ACC112 (cell line): Measurements from ENCODE around the gene HK2.
"Not testable (repeated sequence)": the region's sequence is repeated elsewhere in the genome, so short reads cannot be mapped to it uniquely, and the experiment has no call there.

ENCODE experiments used
- H2AFZ ChIP-seq: fragments of 200-600 bp; sonication (generic); one replicate; pipeline ENCODE4 v1.6.0; 2017; ENCODE audit warnings: antibody characterized with exemption, low read length; ENCODE audit not compliant: unreplicated experiment
- H3K27ac ChIP-seq: fragments of 200-600 bp; sonication (generic); 2 replicates; pipeline ENCODE4 v1.5.1; 2014; ENCODE audit warnings: low read depth, mild to moderate bottlenecking, antibody characterized with exemption, low read length, moderate library complexity
- H3K27me3 ChIP-seq: fragments of 200-600 bp; sonication (generic); 2 replicates; pipeline ENCODE4 v1.6.1; 2014; ENCODE audit warnings: mild to moderate bottlenecking, antibody characterized with exemption, low read length, moderate library complexity, mixed read lengths; ENCODE audit not compliant: insufficient read depth
- H3K36me3 ChIP-seq: fragments of 200-600 bp; sonication (generic); 2 replicates; pipeline ENCODE4 v1.6.1; 2016; ENCODE audit warnings: mild to moderate bottlenecking, antibody characterized with exemption, low read length, moderate library complexity, mixed read lengths; ENCODE audit not compliant: insufficient read depth
- H3K4me1 ChIP-seq: fragments of 200-600 bp; sonication (generic); one replicate; pipeline ENCODE4 v1.6.1; 2016; ENCODE audit warnings: low read length, mixed read lengths; ENCODE audit not compliant: insufficient read depth, unreplicated experiment, control insufficient read depth
- H3K4me3 ChIP-seq: fragments of 200-600 bp; sonication (generic); 2 replicates; pipeline ENCODE4 v1.5.1; 2014; ENCODE audit warnings: mild to moderate bottlenecking, low read depth, low read length
- H3K79me2 ChIP-seq: fragments of 200-600 bp; sonication (generic); one replicate; pipeline ENCODE4 v1.6.0; 2016; ENCODE audit warnings: low read length; ENCODE audit not compliant: control insufficient read depth, unreplicated experiment, insufficient read depth

HK2 gene

DNA sequence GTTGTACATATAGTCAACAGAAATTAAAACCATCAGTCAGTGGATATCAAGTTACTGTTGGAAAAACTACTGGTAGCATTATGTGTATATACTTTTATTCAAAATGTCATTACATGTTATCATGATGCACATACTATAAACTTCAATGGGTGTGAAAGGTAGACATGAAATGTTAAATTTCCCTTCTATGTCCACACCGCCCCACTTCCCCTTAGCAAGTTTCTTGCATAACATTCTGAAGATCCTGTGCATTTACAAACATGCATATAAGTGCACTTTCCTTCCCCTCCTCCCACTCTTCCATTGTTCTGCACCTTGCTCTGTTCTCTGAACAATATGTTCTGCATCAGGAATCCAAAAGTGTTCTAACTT is 16.6 kb upstream of the HK2 start:
- Histone ChIP-seq H2AFZ (no peak overlapping the region), H3K27ac (no peak overlapping the region), H3K4me3 (no peak overlapping the region), H3K27me3 (peaks cover 25% of the 10 kb centered on the region), H3K4me1 (no peaks in the 10 kb centered on the region), H3K79me2 (no peaks in the 10 kb centered on the region), H3K36me3 (no peaks in the 10 kb centered on the region)

DNA sequence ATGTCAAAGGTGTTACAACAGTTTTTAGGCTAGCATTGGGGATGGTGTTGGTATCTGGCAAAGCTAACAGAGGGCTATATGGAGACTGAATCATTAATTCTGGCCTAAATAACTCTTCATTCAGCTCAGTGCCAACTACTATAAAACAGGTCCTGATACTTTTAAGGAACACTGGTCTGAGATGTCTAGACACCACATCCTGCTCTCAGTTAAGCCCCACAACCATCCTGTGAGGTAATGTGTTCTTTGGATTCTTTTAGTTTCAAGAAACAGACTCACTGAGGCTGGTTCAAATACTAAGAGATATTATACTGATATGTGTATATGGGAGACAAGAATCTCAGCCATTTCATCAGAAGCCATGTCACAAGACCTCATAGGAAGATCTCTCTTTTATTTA is 14.2 kb upstream of the HK2 start:
- Histone ChIP-seq H3K4me1 (no peaks in the 10 kb centered on the region), H3K79me2 (no peaks in the 10 kb centered on the region), H2AFZ (no peak overlapping the region), H3K27ac (no peak overlapping the region), H3K4me3 (no peak overlapping the region), H3K27me3 (peaks cover 4% of the 10 kb centered on the region), H3K36me3 (no peaks in the 10 kb centered on the region)

DNA sequence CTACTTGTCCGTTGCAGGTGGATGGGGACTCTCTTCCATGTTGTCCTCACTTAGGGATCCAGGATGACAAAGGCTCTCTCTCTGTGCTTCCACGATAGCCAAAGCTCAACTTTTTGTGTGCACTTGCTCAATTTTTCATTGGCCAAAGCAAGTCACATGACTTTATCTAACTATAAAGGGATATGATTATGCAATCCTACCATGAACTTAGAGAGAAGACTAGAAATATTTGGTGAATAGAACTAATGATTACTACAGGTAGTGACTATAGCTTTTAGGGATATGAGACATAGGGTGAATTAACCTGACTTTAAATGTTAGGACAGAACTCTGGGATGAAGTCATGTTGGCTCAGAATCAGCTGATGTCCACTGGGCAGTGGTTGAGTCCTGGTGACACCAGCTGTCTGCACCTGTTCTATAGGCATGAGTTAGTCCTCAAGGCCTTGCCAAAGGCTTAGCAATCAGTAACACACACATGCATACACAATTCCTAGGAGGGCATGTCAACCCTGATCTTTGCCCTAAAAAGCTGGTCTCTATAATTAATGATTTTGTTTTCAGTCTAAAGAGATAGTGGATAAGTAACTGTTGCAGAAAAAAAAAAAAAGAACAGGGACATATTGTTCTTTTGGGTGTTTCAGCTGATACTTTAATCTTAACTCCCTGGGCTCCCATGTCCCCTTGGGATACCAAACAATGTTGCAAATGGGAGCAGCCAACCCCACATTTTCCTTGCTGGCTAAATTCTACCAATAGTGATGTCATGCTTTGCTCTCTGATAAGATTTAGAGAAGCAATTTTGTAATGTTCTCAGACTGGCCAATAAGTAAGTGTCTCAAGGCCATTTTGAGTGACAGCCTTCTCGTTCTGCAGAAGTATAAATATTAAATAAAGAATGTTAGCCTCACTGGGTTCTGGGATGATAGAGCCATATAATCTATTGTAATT is 12.5 kb upstream of the HK2 start:
- Histone ChIP-seq H3K27ac (no peak overlapping the region), H3K36me3 (no peaks in the 10 kb centered on the region), H3K4me3 (no peak overlapping the region), H3K79me2 (no peaks in the 10 kb centered on the region), H3K4me1 (no peaks in the 10 kb centered on the region), H2AFZ (no peak overlapping the region), H3K27me3 (no peaks in the 10 kb centered on the region)

DNA sequence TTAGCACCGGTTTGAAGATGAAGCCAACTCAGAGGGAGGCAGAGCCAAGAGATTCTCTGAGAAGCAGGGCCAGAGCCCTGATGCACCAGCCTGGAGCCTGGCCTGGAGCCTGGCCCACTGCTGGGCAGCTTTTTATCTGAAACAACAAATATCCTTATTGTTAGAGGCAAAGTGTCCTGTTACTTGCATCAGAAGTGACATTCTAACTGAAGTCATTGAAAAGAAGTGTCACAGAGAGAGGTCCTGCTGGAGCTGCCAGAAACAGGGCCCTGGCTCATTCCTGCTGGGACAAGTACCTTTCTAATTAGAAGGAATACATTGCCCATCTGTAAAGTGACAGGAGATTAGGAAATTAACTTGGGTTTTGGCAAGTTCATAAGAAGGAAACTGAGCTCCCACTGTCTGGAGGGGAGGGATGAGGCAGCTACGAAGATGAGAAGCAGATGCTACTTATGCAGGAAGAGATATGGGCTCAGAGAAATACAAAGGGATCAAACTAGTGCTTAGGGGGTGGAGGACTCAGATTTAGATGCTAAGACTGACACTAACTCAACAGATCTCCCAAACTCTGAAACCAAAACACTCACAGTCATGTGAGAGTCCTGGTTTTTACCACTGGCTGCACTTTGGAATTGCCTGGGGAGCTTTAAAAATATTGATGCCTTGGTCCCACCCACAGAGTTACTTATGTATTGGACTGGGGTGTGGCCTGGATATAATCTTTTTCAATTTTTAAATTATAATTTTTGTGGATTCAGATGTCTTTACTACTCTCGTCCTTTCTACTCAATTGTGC is 11.0 kb upstream of the HK2 start:
- H3K4me1 ChIP-seq: no peaks in the 10 kb centered on the region
- no peak overlapping the region for H3K4me3 ChIP-seq
- H2AFZ ChIP-seq: no peak overlapping the region
- no peaks in the 10 kb centered on the region for H3K27me3 ChIP-seq
- no peak overlapping the region for H3K27ac ChIP-seq
- no peaks in the 10 kb centered on the region for H3K36me3 ChIP-seq
- no peaks in the 10 kb centered on the region for H3K79me2 ChIP-seq

DNA sequence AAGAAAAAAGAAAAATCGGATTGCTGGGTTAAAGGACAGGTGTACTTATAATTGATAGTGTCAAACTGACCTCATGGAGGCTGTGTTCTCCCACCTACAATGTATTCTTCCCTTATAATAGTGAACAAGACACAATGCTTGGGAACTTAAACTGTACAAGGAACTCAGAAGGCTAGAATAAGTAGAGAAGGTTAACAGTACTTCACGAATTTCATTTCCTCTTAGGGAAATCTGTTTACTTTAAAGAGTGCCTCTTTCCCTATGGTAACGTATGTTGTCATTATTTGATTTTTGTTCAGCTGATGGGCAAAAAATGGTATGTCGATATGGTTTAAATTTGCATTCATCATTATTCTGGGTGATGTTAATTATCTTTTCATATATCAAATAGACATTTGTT is 9.2 kb upstream of the HK2 start:
- Histone ChIP-seq H2AFZ (no peak overlapping the region), H3K4me3 (no peak overlapping the region), H3K27ac (no peak overlapping the region), H3K36me3 (no peaks in the 10 kb centered on the region), H3K4me1 (no peaks in the 10 kb centered on the region), H3K27me3 (no peaks in the 10 kb centered on the region), H3K79me2 (no peaks in the 10 kb centered on the region)

DNA sequence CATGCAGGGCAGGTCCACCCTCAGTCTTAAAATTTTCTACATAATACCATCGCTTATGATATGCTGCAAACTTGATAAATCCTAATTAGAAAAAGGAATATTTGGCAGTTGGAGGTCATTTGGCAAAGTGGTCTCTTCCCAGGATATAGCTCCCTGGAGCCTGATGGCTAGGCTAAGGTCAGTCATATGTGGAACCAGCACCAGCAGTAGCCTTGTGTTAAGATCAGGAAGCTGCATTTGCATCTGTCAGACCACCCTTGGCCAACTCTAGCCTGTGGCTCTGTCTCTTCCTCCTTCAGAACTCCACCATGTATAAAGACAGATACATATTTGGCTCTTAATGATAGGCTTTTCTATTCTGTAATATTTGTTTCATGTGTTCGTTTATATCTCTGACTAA is 5.4 kb upstream of the HK2 start:
- no peaks in the 10 kb centered on the region for H3K36me3 ChIP-seq
- no peak overlapping the region for H2AFZ ChIP-seq
- no peaks in the 10 kb centered on the region for H3K27me3 ChIP-seq
- H3K27ac ChIP-seq: no peak overlapping the region
- no peak overlapping the region for H3K4me3 ChIP-seq
- H3K4me1 ChIP-seq: peaks cover 21% of the 10 kb centered on the region
- H3K79me2 ChIP-seq: no peaks in the 10 kb centered on the region

DNA sequence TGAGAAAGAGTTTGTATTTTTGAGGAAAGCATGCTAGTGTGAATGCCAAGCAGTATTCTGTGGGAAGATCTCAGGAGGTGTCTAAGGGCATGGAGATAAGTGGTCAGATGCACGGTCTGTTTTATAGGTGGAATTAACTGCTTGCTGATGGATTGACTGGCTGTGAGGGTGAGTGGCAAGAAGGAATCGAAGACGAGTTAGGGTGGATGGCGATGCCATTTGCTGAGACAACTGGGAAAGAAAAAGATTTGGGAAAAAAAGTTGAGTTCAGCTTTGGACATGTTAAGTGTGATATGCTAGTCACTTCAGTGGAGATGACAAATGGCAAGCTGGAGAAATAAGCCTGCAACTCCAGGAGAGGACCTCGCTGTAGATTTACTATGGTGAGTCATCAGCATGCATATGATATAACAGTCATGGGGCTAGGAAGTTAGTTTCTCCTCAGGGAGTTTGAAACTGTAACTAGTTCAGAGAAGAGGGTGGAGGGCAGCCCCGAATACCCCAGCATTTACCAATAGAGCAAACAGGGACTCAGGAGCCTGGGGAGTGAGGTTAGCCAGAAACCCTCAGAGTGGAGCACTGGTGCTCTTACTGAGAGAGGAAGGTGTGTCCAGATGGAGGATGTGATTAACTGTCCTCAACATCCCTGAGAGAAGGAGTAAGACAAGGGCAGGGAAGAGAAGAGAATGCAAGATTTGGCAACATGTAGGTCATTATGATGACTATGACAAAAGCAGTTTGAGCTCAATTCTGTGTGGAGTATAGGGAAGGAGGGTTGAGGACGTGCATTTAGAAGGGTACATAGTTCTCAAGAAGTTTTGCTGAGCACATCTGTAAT is 2.0 kb upstream of the HK2 start:
- H3K27me3 ChIP-seq: no peaks in the 10 kb centered on the region
- no peaks in the 10 kb centered on the region for H3K36me3 ChIP-seq
- H3K4me1 ChIP-seq: peaks cover 25% of the 10 kb centered on the region
- H3K27ac ChIP-seq: peak overlapping the region; percentile 45
- H2AFZ ChIP-seq: no peak overlapping the region
- peaks cover 26% of the 10 kb centered on the region for H3K79me2 ChIP-seq
- no peak overlapping the region for H3K4me3 ChIP-seq

DNA sequence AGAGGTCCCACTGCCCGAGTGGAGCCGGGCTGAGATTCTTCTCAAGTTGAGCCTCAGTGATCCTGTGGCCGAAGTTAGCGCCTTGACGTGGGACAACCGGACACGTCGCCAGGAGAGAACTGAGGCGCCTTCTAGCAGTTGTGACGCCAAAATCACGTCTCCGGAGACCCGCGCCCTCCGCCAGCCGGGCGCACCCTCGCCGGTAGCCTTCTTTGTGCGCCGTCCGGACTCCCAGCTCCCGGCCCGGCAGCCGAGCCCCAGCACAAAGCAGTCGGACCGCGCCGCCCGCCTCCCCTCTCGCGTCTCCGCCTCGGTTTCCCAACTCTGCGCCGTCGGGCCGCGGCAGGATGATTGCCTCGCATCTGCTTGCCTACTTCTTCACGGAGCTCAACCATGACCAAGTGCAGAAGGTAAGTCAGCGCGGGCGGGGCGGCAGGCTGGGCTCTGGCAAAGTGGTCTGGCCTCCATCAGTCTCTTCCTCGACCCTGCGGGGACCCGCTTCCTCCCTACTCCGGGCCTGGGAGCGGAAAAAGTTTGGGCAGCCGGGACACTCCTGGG is 386 bp downstream of the HK2 start:
- Histone ChIP-seq H3K27ac (peak overlapping the region; percentile 47), H3K4me1 (peaks cover 34% of the 10 kb centered on the region), H3K4me3 (peak overlapping the region; percentile 94), H3K79me2 (peaks cover 49% of the 10 kb centered on the region)
- H3K36me3 ChIP-seq, H3K27me3 ChIP-seq, H2AFZ ChIP-seq: not testable (repeated sequence)

DNA sequence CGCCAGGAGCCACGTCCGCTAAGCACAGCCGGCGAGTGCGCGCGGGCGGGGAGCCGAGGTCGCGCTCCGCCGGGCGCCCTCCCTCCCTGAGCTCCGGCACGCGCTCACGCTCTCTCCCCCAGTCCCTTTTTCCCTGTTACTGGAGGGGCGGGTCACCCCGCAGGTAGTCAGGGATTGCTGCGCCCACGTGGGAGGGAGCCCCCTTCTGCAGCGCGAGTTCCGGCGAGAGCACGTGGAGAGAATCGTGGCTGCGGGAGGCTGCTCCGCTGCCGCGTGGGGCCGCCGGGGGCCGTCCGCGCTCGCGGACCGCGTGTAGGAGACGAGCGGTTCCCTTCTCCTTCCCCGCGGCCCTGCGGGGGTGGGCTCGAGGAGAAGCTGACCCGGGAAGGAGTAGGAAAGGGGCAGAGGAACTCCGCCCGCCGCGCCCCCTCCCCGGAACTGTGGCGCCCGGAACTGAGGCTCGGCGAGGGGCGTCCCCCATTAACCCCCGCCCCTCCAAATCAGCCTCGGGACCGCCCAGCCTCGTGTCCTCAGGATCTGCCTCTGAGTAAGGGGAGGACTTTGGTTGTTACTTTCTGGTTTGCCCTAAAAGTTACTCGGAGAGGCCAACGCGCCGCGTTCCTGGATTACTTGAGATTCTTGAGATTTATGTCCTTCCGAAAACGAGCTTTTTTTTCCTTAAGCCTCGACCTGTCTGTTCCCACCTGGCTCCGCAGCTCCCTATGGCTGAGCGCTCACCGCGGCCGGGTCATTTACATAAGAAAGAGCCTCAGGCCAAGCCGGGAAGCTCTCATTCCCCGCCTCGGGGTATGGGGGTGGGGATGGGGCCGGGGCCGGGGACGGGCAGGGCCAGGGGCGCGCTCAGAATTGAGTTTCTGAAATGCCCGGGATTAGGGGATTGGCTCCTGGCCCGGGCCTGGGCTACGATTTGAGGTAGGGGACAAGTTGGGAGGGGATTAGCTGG is 1.1 kb downstream of the HK2 start:
- Histone ChIP-seq H3K36me3 (no peaks in the 10 kb centered on the region), H3K27me3 (no peaks in the 10 kb centered on the region), H3K79me2 (peaks cover 52% of the 10 kb centered on the region), H3K27ac (peak overlapping the region; percentile 47), H3K4me3 (peak overlapping the region; percentile 94), H2AFZ (peak overlapping the region; percentile 26), H3K4me1 (peaks cover 34% of the 10 kb centered on the region)
